ENCODE results near the gene GRIN1.

Gene GRIN1

DNA sequence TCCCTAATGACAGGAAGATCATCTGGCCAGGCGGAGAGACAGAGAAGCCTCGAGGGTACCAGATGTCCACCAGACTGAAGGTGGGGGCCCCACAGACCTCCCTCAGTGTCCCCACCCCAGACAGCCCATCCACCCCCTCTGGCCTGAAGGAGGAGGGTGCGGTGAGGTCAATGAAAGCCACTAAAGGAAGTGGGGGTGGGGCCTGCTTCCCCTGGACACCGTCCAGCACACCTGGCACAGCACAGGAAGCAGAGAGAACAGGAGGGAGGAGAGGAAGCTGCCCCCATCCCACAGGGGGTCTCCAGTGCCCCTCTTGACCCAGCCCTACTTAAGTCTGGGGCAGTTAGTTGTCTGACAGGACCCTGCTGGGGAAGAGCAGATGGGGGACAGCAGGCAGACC is 19.7 kb downstream of the GRIN1 start:
- no peaks in the 10 kb centered on the region for H3K27me3 ChIP-seq (ENCODE audit: control insufficient read depth, insufficient read depth, low read length)
- no peak overlapping the region for H3K4me3 ChIP-seq (ENCODE audit: low read depth, low read length)
- no peak overlapping the region for H3K4me2 ChIP-seq (ENCODE audit: low read length)
- H3K4me1 ChIP-seq: no peaks in the 10 kb centered on the region
- no peaks in the 10 kb centered on the region for H3K36me3 ChIP-seq (ENCODE audit: control insufficient read depth, insufficient read depth, low read length)
- H3K79me2 ChIP-seq: no peaks in the 10 kb centered on the region
- H3K27ac ChIP-seq: no peak overlapping the region
- TF ChIP-seq, protein P1, sequence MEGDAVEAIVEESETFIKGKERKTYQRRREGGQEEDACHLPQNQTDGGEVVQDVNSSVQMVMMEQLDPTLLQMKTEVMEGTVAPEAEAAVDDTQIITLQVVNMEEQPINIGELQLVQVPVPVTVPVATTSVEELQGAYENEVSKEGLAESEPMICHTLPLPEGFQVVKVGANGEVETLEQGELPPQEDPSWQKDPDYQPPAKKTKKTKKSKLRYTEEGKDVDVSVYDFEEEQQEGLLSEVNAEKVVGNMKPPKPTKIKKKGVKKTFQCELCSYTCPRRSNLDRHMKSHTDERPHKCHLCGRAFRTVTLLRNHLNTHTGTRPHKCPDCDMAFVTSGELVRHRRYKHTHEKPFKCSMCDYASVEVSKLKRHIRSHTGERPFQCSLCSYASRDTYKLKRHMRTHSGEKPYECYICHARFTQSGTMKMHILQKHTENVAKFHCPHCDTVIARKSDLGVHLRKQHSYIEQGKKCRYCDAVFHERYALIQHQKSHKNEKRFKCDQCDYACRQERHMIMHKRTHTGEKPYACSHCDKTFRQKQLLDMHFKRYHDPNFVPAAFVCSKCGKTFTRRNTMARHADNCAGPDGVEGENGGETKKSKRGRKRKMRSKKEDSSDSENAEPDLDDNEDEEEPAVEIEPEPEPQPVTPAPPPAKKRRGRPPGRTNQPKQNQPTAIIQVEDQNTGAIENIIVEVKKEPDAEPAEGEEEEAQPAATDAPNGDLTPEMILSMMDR (IDR thresholded peaks at IDR 0.05): no peak
- no peak overlapping the region for H3K9ac ChIP-seq
- no peaks in the 10 kb centered on the region for H3K9me3 ChIP-seq (ENCODE audit: control insufficient read depth, low read length)
- H2AFZ ChIP-seq: no peak overlapping the region

DNA sequence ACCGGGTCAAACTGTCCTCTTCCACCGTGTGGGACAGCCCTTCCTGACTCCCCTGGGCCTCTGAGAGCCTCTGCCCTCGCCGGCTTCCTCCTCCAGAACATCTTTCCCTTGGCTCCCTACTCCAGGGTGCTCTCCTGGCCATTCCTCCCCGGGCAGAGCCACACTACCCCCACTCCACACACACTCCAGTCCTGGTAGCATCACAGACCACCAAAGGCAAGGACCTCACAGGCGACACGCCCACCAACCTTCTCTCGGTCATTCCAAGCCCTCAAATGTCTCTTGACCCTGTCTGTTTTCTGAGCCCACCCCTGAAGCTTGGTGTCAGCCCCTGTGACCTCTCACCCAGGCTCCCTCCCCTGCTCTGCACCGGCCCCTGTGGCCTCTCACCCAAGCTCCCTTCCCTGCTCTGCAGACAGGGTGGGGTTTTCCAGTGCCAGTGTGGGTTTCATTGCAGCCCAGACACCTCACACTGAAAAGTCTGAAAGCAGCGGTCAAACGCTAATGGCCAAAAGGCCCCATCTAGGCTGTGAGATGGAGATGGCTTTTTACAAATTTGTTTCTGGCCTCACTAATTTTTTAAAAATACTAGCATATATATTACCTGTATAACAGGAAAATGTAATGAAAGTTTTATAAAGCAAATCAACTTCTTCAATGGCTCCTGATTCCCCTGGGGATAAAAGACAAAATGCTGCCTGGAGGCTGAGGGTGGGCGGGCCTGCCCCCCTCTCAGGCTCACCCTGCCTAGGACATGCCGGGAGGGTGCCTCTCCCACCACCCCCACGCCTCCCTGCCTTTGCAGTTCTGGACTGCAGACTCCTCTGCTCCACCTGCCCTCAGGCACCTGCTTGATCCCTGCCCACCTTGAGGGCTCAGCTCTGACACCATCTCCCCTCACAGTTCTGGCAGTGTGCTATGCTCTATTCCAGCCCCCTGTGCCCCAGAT is 20.4 kb downstream of the GRIN1 start:
- Histone ChIP-seq H2AFZ (no peak overlapping the region), H3K9me3 (ENCODE audit: control insufficient read depth, low read length) (no peaks in the 10 kb centered on the region), H3K27me3 (ENCODE audit: control insufficient read depth, insufficient read depth, low read length) (peaks cover 5% of the 10 kb centered on the region), H3K36me3 (ENCODE audit: control insufficient read depth, insufficient read depth, low read length) (no peaks in the 10 kb centered on the region), H3K9ac (no peak overlapping the region), H3K27ac (no peak overlapping the region), H3K4me3 (ENCODE audit: low read depth, low read length) (no peak overlapping the region), H3K79me2 (no peaks in the 10 kb centered on the region), H3K4me2 (ENCODE audit: low read length) (no peak overlapping the region), H3K4me1 (no peaks in the 10 kb centered on the region)
- TF ChIP-seq, protein P1 (IDR thresholded peaks at IDR 0.05): no peak

DNA sequence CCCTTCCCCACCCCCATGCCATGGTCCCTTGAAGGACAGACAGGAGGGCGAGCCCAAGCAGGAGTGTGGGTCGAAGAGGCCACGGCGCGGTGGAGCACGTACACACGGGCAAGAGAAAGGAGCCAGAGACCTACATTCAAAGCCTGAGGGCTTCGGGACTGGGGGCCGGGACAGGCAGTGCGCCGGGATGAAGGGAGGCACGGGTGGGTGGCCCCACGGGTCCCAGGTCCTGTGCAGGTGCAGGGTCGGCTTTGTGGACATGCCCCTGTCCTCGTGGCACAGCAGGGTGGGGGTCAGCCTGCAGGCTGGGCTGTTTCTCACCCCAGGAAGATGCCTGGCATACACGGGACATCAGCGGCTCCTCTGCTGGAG is 21.1 kb downstream of the GRIN1 start:
- Histone ChIP-seq H3K9ac (no peak overlapping the region), H3K9me3 (ENCODE audit: control insufficient read depth, low read length) (no peaks in the 10 kb centered on the region), H2AFZ (no peak overlapping the region), H3K4me1 (no peaks in the 10 kb centered on the region), H3K27me3 (ENCODE audit: control insufficient read depth, insufficient read depth, low read length) (peaks cover 5% of the 10 kb centered on the region), H3K4me3 (ENCODE audit: low read depth, low read length) (no peak overlapping the region), H3K27ac (no peak overlapping the region), H3K4me2 (ENCODE audit: low read length) (no peak overlapping the region), H3K79me2 (no peaks in the 10 kb centered on the region), H3K36me3 (ENCODE audit: control insufficient read depth, insufficient read depth, low read length) (no peaks in the 10 kb centered on the region)
- TF ChIP-seq, protein P1 (IDR thresholded peaks at IDR 0.05): no peak

DNA sequence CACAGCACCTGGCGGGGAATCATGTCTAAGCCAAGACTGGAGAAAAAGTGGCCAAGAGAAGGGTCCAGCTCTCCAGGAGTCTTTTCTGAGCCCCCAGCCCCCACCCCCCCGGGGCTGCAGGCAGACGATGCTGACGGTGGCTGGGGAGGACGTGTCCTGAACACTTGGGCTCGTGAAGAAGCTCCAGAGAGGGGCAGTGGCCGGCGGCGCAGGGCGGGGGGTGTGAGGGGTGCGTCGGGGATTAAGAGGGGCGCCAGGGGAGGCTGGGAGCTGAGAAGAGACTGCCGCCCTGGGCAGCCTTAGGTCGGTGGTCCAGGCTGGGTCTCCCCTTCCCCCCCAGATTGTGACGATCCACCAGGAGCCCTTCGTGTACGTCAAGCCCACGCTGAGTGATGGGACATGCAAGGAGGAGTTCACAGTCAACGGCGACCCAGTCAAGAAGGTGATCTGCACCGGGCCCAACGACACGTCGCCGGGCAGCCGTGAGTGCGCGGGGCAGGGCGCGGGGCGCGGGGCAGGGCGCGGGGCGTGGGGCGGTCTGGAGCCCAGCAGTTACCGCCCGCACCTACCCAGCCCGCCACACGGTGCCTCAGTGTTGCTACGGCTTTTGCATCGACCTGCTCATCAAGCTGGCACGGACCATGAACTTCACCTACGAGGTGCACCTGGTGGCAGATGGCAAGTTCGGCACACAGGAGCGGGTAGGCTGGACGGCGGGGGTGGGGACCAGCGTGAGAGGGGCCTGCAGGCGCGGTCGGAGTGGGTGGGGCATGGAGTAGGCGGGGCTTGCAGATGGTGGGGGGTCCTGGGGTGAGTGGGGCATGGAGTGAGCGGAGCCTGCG is 22.0 kb downstream of the GRIN1 start:
- H3K4me1 ChIP-seq: no peaks in the 10 kb centered on the region
- no peaks in the 10 kb centered on the region for H3K79me2 ChIP-seq
- H2AFZ ChIP-seq: no peak overlapping the region
- no peak overlapping the region for H3K4me3 ChIP-seq (ENCODE audit: low read depth, low read length)
- H3K9me3 ChIP-seq (ENCODE audit: control insufficient read depth, low read length): no peaks in the 10 kb centered on the region
- no peak overlapping the region for H3K4me2 ChIP-seq (ENCODE audit: low read length)
- H3K27me3 ChIP-seq (ENCODE audit: control insufficient read depth, insufficient read depth, low read length): peaks cover 5% of the 10 kb centered on the region
- no peak overlapping the region for H3K9ac ChIP-seq
- no peaks in the 10 kb centered on the region for H3K36me3 ChIP-seq (ENCODE audit: control insufficient read depth, insufficient read depth, low read length)
- TF ChIP-seq, protein P1 (IDR thresholded peaks at IDR 0.05): no peak
- no peak overlapping the region for H3K27ac ChIP-seq

Data from parathyroid adenoma (tissue), 2 donors.